Stromal cell of bone marrow (primary cell): ENCODE measurements around the gene HBQ1.
"Not testable (repeated sequence)": the region's sequence is repeated elsewhere in the genome, so short reads cannot be mapped to it uniquely, and the experiment has no call there.

ENCODE experiments used
- DNase-seq: peaks from one replicate; pipeline ENCODE4 v3.0.0-alpha.2; 2012; ENCODE audit warnings: low read depth

The HBQ1 gene

DNA sequence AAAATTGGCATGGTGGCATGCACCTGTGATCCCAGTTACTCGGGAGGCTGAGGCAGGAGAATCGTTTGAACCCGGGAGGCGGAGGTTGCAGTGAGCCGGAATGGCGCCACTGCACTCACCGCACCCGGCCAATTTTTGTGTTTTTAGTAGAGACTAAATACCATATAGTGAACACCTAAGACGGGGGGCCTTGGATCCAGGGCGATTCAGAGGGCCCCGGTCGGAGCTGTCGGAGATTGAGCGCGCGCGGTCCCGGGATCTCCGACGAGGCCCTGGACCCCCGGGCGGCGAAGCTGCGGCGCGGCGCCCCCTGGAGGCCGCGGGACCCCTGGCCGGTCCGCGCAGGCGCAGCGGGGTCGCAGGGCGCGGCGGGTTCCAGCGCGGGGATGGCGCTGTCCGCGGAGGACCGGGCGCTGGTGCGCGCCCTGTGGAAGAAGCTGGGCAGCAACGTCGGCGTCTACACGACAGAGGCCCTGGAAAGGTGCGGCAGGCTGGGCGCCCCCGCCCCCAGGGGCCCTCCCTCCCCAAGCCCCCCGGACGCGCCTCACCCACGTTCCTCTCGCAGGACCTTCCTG, at the start of gene HBQ1:
Gene HBQ1 (plus strand): TSS at position 359 of the 575 bp plus-strand sequence. CDS start 28 bp downstream, at position 387.
- no peak for DNase-seq

- DNase-seq: no peak
Observed at GRCh38 chr16:130533-131173, 49.6 kb upstream of the HBQ1 start.

DNA sequence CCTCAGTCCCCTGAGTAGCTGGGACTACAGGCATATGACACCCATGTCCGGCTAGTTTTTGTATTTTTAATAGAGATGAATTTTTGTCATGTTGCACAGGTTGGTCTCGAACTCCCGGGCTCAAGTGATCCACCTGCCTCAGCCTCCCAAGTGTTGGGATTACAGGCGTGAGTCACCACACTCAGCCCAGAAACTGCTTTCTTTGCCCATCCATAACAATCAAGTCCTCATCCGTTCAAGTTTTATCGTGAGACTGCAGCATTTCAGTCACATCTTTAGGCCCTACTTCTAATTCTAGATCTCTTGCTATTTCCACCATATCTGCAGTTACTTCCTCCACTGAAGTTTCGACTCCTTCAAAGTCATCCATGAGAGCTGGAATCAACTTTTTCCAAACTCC, 48.1 kb upstream of the HBQ1 start:
- DNase-seq: no peak

DNA sequence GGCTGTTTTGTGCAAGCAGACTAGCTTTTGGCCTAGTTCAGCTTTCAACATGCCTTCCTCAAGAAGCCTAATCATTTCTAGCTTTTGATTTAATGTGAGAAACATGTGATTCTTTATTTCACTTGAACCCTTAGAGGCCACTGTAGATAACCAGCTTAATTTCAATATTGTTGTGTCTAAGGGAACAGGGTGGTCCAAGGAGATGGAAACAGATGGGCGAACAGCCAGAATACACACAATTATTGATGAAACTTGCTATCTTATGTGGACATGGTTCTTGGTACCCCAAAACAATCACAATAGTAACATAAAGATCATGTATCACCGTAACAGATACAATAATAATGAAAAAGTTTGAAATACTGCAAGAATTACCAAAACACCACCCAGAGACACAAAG, 46.5 kb upstream of the HBQ1 start:
- no peak for DNase-seq

GRCh38 chr16:138049-138417, 42.2 kb upstream of the HBQ1 start:
- no peak for DNase-seq

DNA sequence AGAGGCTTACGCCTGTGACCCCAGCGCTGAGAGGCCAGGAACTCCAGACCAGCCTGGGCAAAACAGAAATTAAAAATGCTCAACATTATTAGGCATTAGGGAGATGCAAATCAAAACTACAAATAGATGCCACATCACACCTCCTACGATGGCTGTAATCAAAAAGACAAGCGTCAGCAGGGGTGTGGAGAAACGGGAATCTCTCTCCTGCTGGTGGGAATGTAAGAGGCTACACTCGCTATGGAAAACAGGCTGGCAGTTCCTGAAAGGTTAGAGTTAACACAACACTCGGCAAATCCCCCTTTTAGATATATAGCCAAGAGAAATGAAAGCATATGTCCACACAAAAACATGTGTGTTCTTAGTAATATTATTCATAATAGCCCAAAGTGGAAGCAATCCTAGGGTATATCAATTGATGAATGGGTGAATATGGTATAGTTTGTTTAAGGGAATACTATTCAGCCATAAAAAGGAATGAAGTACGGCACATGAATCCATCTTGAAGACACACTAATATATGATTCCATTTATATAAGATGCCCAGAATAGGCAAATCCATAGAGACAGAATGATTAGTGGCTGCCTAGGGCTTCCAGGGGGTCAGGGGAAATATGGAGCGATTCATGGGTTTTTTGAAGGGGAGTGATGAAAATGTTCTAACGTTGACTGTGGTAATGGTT, 39.9 kb upstream of the HBQ1 start:
- no peak for DNase-seq

DNA sequence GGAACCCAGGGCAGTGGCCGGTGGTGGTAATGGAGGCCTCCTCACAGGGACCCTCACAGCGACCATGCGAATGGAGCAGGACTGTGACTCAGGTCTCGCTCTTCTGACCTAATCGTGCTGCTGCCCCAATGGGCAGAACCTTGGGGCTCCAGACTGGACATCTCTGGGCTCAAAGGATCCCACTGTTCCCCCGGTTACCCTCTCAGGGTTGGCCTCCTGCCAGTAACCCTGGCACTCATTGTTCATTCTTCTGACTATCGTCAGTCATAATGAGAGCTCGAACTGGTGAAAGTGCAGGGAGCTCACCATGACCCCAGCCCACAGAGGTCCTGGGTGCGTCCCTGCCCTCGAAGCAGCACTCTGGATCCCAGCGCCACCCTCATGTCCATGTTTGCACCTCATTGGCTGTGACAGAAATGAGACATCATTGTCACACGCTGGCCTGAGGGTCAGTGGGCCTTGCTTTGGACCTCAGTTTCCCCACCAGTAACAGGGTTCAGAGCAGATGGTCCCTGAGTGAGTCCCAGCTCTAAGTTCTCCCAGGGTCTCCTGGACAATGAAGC, 37.8 kb upstream of the HBQ1 start:
- no peak for DNase-seq

GRCh38 chr16:143047-143446, 37.2 kb upstream of the HBQ1 start:
- DNase-seq: no peak

DNA sequence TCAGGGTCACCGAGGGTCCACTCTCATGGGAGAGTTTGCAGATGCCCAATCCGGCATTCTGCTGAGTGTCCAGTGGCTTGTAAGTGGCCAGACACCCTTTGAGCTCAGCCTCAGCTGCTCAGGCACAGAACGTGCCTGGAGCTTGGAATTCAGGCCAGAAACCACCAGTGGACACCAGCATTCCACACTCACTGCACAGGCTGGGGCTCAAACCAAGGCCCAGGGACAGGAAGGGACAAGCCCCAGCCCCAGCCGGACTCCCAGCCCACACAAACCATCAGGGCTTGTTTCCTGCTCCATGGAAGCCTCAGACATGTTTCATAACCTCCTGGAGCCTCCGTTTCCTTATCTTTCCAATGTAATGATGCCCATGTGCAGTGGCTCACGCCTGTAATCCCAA, 36.8 kb upstream of the HBQ1 start:
- no peak for DNase-seq

DNA sequence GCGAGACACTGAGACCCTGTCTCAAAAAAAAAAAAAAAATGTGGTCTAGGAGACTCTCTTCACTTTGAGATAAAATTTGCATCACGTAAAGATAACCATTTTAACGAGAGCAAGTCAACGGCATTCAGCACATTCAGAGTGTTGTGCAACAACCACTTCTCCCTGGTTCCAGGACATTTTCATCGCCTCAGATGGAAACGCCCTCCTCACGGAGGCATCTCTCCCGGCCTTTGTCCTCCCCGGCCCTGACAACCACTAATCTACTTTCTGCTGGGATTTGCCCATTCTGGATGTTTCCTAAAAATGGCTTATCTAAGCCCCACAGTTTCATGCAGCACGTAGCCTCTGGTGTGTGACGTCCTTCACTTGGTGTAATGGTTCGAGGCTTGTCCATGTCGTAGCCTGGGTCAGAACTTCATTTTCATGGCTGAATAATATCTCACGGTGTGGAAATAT, 35.4 kb upstream of the HBQ1 start:
- no peak for DNase-seq

- no peak for DNase-seq
Observed at GRCh38 chr16:146646-147045, 33.6 kb upstream of the HBQ1 start.

DNA sequence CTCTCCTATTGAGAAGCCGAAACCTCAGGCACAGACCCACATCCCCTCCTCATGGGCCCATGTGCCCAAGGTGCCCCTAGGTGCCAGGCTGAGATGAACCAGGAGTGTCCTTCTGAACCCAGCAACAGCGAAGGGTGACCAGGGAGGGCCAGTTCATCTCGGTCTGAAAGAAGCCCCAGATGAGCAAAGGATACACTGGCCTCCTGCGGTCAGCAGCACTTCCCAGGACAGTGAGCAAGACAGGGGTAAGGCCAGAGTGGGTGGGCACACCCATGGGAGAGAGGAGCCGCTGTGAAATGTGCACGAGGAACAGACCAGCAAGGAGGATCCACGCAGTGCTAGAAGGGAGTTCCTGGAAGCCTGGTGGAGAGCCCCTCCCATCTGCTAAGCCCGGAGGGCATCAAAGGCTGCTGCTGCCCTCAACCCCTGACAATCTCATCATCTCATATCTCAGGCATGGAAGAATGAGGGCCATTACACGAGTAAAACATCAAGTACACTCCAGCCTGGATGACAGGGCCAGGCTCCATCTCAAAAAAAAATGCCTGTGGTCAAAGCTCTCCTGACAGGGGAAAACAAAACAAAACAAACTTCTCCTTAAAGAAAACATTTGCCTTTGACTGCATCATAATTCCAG, 31.1 kb upstream of the HBQ1 start:
- DNase-seq: no peak

DNA sequence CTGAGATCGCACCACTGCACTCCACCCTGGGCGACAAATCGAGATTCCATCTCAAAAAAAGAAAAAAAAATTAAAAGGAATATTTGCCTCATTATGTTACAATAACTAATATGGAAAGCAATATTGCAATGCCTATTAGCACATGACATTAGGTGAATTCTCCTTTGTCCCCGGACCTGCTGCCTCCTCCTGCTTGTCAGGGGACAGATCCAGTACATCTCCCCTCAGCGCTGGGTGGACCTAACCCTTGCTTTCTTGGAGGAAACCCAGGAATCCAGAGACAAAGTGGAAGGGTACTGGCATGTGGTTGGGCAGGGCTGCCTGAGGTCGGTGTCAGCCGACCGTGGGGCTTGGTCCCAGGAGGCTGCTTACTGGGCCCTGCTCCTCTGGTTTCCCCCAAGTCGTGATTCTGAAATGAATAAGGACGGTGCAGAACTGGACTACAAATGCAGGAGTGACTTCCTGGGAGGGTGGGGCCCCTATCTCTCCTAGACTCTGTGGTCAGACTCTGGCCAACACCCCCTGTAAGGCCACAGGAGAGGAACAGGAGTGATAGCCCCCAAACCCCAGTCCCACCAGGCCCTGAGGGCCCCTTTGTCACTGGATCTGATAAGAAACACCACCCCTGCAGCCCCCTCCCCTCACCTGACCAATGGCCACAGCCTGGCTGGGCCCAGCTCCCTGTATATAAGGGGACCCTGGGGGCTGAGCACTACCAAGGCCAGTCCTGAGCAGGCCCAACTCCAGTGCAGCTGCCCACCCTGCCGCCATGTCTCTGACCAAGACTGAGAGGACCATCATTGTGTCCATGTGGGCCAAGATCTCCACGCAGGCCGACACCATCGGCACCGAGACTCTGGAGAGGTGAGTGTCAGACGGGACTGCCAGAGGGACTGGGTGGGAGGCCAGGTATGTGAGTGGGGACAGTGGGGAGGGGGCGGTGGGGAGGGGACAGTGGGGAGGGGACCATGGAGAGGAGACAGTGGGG, 27.8 kb upstream of the HBQ1 start, which contains the start of gene HBZ:
Gene HBZ (plus strand): TSS at position 504 of the 988 bp plus-strand sequence. CDS start 266 bp downstream, at position 770.
- DNase-seq: no peak

- DNase-seq: not testable (repeated sequence)
Observed at GRCh38 chr16:153129-153521, 27.1 kb upstream of the HBQ1 start.

DNA sequence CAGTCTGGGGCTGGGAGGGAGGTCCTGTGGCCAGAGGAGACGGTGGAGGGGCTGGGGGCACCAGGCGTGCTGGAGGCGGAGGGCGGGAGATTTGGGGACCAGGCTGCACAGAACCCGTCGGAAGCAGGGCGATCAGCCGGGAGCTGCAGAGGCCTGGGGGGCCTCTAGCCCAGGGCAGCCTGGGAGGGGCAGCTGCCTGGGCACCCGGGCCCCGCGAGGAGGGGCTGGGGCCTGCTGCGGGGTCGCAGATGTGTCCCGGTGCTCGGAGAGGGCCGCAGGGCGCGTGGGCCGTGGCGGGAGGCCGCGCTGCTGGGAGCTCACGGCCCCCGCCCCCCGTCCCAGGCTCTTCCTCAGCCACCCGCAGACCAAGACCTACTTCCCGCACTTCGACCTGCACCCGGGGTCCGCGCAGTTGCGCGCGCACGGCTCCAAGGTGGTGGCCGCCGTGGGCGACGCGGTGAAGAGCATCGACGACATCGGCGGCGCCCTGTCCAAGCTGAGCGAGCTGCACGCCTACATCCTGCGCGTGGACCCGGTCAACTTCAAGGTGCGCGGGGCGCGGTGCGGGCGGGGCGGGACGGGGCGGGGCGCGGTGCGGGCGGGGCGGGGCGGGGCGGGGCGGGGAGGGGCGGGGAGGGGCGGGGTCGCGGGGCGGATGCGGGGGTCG, 26.6 kb upstream of the HBQ1 start:
- DNase-seq: not testable (repeated sequence)

GRCh38 chr16:154217-155030, 25.8 kb upstream of the HBQ1 start:
- DNase-seq: no peak

GRCh38 chr16:155031-155398, 25.2 kb upstream of the HBQ1 start:
- no peak for DNase-seq

GRCh38 chr16:159136-159849, 21.0 kb upstream of the HBQ1 start:
- no peak for DNase-seq

- not testable (repeated sequence) for DNase-seq
Observed at GRCh38 chr16:160242-160641, 20.0 kb upstream of the HBQ1 start.
